Fibroblast of lung (primary cell): ENCODE measurements around the gene INHBE.

Source experiments
- EZH2 ChIP-seq: IDR thresholded peaks from 2 replicates; pipeline ENCODE4 v1.5.1; 2012; ENCODE audit warnings: low read length, control low read depth, mild to moderate bottlenecking; ENCODE audit errors: missing control alignments
- TF ChIP-seq, protein P1 (sequence below), 2 donors: IDR thresholded peaks in 1 of 2; conservative IDR thresholded peaks in 1 of 2; 1 replicate in 1 of 2; 2 replicates in 1 of 2; pipeline ENCODE4 v1.5.1; 2011 to 2012; ENCODE audit warnings: low read length in 2 of 2, control low read depth in 1 of 2, inconsistent platforms in 1 of 2, low read depth in 1 of 2, mild to moderate bottlenecking in 1 of 2

DNA sequence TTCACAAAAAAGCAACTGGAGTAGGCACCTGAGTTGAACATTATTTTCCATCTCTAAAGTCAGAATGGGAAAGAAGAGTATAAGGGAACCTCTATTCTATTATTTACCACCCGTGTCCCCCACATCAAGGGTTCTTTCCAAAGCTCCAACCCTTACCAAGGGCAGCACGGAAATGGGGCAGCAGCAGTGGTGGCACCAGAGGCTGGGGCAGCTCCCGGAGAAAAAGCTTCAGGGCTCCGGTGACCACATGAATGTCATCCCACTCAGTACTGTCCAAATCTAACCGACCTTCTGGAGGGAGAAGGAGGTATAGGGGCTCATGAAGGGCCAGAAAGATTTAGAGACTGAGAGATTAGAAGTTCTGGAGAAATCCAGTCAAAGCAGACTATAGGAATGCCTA, 18.8 kb downstream of the INHBE start:
- TF ChIP-seq, protein P1, sequence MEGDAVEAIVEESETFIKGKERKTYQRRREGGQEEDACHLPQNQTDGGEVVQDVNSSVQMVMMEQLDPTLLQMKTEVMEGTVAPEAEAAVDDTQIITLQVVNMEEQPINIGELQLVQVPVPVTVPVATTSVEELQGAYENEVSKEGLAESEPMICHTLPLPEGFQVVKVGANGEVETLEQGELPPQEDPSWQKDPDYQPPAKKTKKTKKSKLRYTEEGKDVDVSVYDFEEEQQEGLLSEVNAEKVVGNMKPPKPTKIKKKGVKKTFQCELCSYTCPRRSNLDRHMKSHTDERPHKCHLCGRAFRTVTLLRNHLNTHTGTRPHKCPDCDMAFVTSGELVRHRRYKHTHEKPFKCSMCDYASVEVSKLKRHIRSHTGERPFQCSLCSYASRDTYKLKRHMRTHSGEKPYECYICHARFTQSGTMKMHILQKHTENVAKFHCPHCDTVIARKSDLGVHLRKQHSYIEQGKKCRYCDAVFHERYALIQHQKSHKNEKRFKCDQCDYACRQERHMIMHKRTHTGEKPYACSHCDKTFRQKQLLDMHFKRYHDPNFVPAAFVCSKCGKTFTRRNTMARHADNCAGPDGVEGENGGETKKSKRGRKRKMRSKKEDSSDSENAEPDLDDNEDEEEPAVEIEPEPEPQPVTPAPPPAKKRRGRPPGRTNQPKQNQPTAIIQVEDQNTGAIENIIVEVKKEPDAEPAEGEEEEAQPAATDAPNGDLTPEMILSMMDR (conservative IDR thresholded peaks at IDR 0.05 in 1 of 2, IDR thresholded peaks at IDR 0.05 in 1 of 2; ENCODE audit: low read depth in 1 of 2, low read length in 2 of 2): no peak
- no peak for TF ChIP-seq EZH2
